ENCODE results near the gene SPATA18. TPM values are rescaled to one million over a fixed set of nuclear protein-coding genes. Genes with fewer than 3 reads are reported as not detected.

The SPATA18 gene
- total and polyA plus RNA-seq, 9 of the 15 experiments (the other 6 are each of a cell fraction or from before 2014, with no cell fraction given), result 0.09 TPM; not detected in 8

DNA sequence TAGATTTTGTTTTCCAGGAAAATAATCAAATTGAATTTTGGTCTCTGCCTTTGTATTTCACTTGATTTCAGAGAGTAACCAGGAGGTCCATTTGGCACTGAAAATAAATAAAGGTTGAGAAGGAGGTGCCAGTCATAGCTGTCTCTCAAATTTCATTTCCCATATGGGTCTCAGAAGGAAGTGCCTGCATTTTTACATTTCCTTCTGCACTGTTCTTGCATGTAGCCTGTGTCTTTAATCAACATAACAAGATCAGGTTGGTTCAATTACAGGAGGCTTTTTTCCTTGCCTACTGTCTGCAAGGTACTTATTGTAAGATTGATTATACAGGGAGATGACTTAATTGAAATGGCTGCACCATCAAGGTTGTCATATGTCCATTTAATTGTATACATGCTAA, 46.7 kb upstream of the SPATA18 start (continued):
- TF ChIP-seq SLC30A9 (CRISPR knock-in tag; IDR thresholded peaks at IDR 0.05) (no peak), CBX5 (IDR thresholded peaks at IDR 0.05; ENCODE audit: borderline replicate concordance, low read depth) (no peak), RBFOX2 (IDR thresholded peaks at IDR 0.05; ENCODE audit: low read depth, low read length) (no peak), KLF13 (tag; IDR thresholded peaks at IDR 0.05; ENCODE audit: borderline replicate concordance, low read depth) (no peak)
- TF ChIP-seq, protein P1, sequence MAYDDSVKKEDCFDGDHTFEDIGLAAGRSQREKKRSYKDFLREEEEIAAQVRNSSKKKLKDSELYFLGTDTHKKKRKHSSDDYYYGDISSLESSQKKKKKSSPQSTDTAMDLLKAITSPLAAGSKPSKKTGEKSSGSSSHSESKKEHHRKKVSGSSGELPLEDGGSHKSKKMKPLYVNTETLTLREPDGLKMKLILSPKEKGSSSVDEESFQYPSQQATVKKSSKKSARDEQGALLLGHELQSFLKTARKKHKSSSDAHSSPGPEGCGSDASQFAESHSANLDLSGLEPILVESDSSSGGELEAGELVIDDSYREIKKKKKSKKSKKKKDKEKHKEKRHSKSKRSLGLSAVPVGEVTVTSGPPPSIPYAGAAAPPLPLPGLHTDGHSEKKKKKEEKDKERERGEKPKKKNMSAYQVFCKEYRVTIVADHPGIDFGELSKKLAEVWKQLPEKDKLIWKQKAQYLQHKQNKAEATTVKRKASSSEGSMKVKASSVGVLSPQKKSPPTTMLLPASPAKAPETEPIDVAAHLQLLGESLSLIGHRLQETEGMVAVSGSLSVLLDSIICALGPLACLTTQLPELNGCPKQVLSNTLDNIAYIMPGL (CRISPR knock-in tag; IDR thresholded peaks at IDR 0.05), result no peak
- TF ChIP-seq, protein P2, sequence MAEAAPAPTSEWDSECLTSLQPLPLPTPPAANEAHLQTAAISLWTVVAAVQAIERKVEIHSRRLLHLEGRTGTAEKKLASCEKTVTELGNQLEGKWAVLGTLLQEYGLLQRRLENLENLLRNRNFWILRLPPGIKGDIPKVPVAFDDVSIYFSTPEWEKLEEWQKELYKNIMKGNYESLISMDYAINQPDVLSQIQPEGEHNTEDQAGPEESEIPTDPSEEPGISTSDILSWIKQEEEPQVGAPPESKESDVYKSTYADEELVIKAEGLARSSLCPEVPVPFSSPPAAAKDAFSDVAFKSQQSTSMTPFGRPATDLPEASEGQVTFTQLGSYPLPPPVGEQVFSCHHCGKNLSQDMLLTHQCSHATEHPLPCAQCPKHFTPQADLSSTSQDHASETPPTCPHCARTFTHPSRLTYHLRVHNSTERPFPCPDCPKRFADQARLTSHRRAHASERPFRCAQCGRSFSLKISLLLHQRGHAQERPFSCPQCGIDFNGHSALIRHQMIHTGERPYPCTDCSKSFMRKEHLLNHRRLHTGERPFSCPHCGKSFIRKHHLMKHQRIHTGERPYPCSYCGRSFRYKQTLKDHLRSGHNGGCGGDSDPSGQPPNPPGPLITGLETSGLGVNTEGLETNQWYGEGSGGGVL (CRISPR knock-in tag; IDR thresholded peaks at IDR 0.05), result no peak

DNA sequence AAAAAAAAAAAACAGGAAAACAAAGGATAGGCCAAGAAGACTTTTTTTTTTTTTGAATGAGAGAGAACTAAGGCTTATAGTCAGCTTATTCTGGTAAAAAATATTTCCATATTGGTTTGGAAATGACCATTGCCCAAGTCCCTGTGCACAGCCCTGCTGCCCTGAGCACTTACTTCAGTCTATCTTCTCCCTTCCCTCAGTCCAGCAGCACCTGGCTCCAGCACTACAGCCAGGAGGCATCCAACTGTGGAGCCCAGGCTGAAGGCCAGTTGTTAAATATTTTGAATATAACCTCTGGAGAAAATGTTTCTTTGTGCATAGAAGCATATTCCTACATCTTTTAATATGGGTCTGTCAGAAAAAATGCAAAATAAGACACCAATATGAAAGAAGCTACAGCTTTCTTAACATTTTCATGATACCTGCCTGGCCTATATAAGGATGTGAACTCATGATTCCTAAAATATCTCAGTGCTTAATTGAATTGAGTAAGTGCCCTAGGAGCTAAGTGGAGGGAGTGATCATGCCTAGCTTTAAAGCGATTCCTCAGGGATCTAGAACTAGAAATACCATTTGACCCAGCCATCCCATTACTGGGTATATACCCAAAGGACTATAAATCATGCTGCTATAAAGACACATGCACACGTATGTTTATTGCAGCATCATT, 45.4 kb upstream of the SPATA18 start:
- Histone ChIP-seq H3K36me3 (ENCODE audit: control insufficient read depth, insufficient read depth, low read length) (no peaks in the 10 kb centered on the region), H3K9me3 (replicated peaks; ENCODE audit: control insufficient read depth, insufficient read depth, low read depth, low read length) (no peaks in the 10 kb centered on the region), H3K9ac (ENCODE audit: insufficient read depth in 1 of 2, low read depth in 2 of 2, low read length in 2 of 2) (no peak overlapping the region), H3K9me1 (ENCODE audit: control insufficient read depth, insufficient read depth, low read length) (no peaks in the 10 kb centered on the region), H3K79me2 (ENCODE audit: control insufficient read depth, insufficient read depth, low read length) (no peaks in the 10 kb centered on the region), H3K27ac (ENCODE audit: extremely low read depth, low read depth, low read length) (no peak overlapping the region), H2AFZ (ENCODE audit: low read depth, low read length) (no peak overlapping the region), H3K4me2 (ENCODE audit: insufficient read depth, low read length) (no peak overlapping the region), H3K4me1 (replicated peaks in 1 of 2; ENCODE audit: control insufficient read depth in 2 of 2, insufficient read depth in 2 of 2, low read length in 2 of 2) (no peaks in the 10 kb centered on the region; a peak in 1 of 5 replicates), H3K4me3 (no peak overlapping the region), H3K27me3 (ENCODE audit: control insufficient read depth in 2 of 2, insufficient read depth in 2 of 2, low read length in 2 of 2) (no peaks in the 10 kb centered on the region; a peak in 1 of 5 replicates), H4K20me1 (replicated peaks; ENCODE audit: control insufficient read depth, insufficient read depth, low read length) (no peaks in the 10 kb centered on the region)
- TF ChIP-seq ETV5 (CRISPR knock-in tag; IDR thresholded peaks at IDR 0.05; ENCODE audit: low read depth) (no peak), CBX1 (IDR thresholded peaks at IDR 0.05; ENCODE audit: low read depth) (no peak), YBX1 (IDR thresholded peaks at IDR 0.05) (no peak), SAFB2 (IDR thresholded peaks at IDR 0.05; ENCODE audit: borderline replicate concordance, low read depth, low read length, severe bottlenecking) (no peak), MCM7 (IDR thresholded peaks at IDR 0.05) (no peak), RAD21 (CRISPR knock-in tag; conservative IDR thresholded peaks at IDR 0.05 in 1 of 2, IDR thresholded peaks at IDR 0.05 in 1 of 2) (no peak), ZFPM2 (CRISPR knock-in tag; IDR thresholded peaks at IDR 0.05) (no peak)
- TF ChIP-seq, protein P3, sequence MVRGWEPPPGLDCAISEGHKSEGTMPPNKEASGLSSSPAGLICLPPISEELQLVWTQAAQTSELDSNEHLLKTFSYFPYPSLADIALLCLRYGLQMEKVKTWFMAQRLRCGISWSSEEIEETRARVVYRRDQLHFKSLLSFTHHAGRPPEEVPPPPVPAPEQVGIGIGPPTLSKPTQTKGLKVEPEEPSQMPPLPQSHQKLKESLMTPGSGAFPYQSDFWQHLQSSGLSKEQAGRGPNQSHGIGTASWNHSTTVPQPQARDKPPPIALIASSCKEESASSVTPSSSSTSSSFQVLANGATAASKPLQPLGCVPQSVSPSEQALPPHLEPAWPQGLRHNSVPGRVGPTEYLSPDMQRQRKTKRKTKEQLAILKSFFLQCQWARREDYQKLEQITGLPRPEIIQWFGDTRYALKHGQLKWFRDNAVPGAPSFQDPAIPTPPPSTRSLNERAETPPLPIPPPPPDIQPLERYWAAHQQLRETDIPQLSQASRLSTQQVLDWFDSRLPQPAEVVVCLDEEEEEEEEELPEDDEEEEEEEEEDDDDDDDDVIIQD (CRISPR knock-in tag; IDR thresholded peaks at IDR 0.05), result no peak
- CTCF ChIA-PET (ENCODE audit: low intra/inter-chr PET ratio), result no interaction called here
- in situ Hi-C loops (cut with MboI), result no loop called here
- no TSS peak for BruUV-seq (replicated peaks)
- intact Hi-C loops (cut with micrococcal nuclease), result no loop called here
- no peak for DNase-seq (ENCODE audit: extremely low read depth in 1 of 4, low spot score in 3 of 4)
- FAIRE-seq, result no peak
- no peak for ATAC-seq
- 0% methylated on average over 1 of the region's 2 CpGs for WGBS (ENCODE audit: insufficient coverage, low coverage, missing lambda C conversion rate)
- POLR2A ChIA-PET, result no interaction called here

All from K562 (cell line).